Naive B cell (primary cell): ENCODE results near the gene CHCHD1. TPM values are rescaled to one million over a fixed set of nuclear protein-coding genes. Genes with fewer than 3 reads are reported as not detected.
A peak's percentile ranks its signal among the peaks of the same experiment; 100 is the strongest.
"Not testable (repeated sequence)": the region's sequence is repeated elsewhere in the genome, so short reads cannot be mapped to it uniquely, and the experiment has no call there.

Source experiments
- ATAC-seq, 2 donors: fragments of 150-1000 bp; cut with Tn5 transposase; 2 replicates each; pipeline ENCODE4 v1.10.0; 2021; ENCODE audit warnings: low read depth in 2 of 2, mild to moderate bottlenecking in 2 of 2, moderate library complexity in 2 of 2
- DNase-seq: peaks from one replicate; pipeline ENCODE4 v3.0.0; 2022
- H3K27ac Mint-ChIP-seq, 6 donors: one replicate each; pipeline ENCODE4 v1.8.0; 2020 to 2022; ENCODE audit warnings: mild to moderate bottlenecking in 6 of 6, mixed read lengths in 6 of 6, moderate library complexity in 5 of 6, inconsistent platforms in 2 of 6
- H3K27me3 Mint-ChIP-seq, 3 donors: one replicate each; pipeline ENCODE4 v1.8.0; 2021 to 2022; ENCODE audit warnings: mixed read lengths in 3 of 3, mild to moderate bottlenecking in 1 of 3
- H3K36me3 Mint-ChIP-seq, 2 donors: one replicate each; pipeline ENCODE4 v1.8.0; 2020 to 2022; ENCODE audit warnings: mixed read lengths in 2 of 2, inconsistent platforms in 1 of 2, mild to moderate bottlenecking in 1 of 2
- H3K4me1 Mint-ChIP-seq, 3 donors: one replicate each; pipeline ENCODE4 v1.8.0; 2020 to 2022; ENCODE audit warnings: mixed read lengths in 3 of 3, inconsistent platforms in 1 of 3, mild to moderate bottlenecking in 1 of 3, moderate library complexity in 1 of 3
- H3K4me3 Mint-ChIP-seq, 8 donors: one replicate each; pipeline ENCODE4 v1.8.0; 2020 to 2022; ENCODE audit warnings: mild to moderate bottlenecking in 8 of 8, mixed read lengths in 8 of 8, moderate library complexity in 8 of 8, inconsistent platforms in 2 of 8
- H3K9me3 Mint-ChIP-seq, 7 donors: one replicate each; pipeline ENCODE4 v1.8.0; 2020 to 2022; ENCODE audit warnings: mixed read lengths in 7 of 7, mild to moderate bottlenecking in 5 of 7, inconsistent platforms in 2 of 7, moderate library complexity in 1 of 7
- polyA plus RNA-seq, 6 donors: library from polyadenylated mRNA; unstranded; fragments of 300-500 nt; fragmentation: Illumina TruSeq; gene quantifications; one replicate each; pipeline ENCODE4 v1.2.3, GENCODE V29; 2021; ENCODE audit warnings: low read depth in 6 of 6

Gene CHCHD1
- polyA plus RNA-seq, 6 donors from 2014 or later, result 17.6 to 54.5 (median 39.6) TPM

GRCh38 chr10:73828161-73828560, 46.3 kb downstream of the CHCHD1 start:
- no peak for ATAC-seq
- Mint-ChIP-seq H3K4me3 (no peak overlapping the region), H3K4me1 (no peaks in the 10 kb centered on the region), H3K27ac (peak overlapping the region in 1 of 6 donors; percentile 14), H3K9me3 (no peaks in the 10 kb centered on the region), H3K27me3 (no peaks in the 10 kb centered on the region), H3K36me3 (peaks cover 0 to 5% of the 10 kb centered on the region in 2 donors)
- DNase-seq, result no peak

DNA sequence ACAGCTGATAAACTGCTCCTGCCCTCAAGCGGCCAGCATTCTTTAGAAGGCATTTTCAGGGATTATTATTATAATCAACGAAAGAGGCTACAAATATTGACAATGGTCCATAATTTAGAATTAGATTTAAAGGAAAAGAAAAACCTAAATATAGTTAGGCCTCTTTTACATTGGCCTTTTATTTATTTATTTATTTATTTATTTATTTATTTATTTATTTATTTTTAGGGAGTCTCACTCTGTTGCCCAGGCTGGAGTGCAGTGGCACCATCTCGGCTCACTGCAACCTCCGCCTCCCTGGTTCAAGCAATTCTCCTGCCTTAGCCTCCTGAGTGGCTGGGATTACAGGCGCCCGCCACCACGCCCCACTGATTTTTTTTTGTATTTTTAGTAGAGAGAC, 47.2 kb downstream of the CHCHD1 start:
- H3K4me3 Mint-ChIP-seq, H3K27ac Mint-ChIP-seq, ATAC-seq, H3K4me1 Mint-ChIP-seq, H3K27me3 Mint-ChIP-seq, H3K9me3 Mint-ChIP-seq, DNase-seq, H3K36me3 Mint-ChIP-seq: not testable (repeated sequence)

Other genes with a start within 250 kb of the CHCHD1 start
- 1 to 10 TPM in 2 of 6 donors, under 1 TPM in 3, not detected in 1; 0.90 to 2.3 (median 1.00) TPM for gene USP54, start 190.7 kb upstream of the CHCHD1 start, polyA plus RNA-seq
- not detected for gene MYOZ1, start 140.6 kb upstream of the CHCHD1 start, polyA plus RNA-seq
- gene SYNPO2L, start 126.0 kb upstream of the CHCHD1 start, polyA plus RNA-seq, result not detected
- gene AGAP5, start 83.9 kb upstream of the CHCHD1 start, polyA plus RNA-seq, result under 1 TPM in 1 of 6 donors, not detected in 5; 0.35 TPM
- gene SEC24C, start 37.7 kb upstream of the CHCHD1 start, polyA plus RNA-seq, result 10 to 100 TPM; 20.3 to 39.4 (median 28.2) TPM
- gene ZSWIM8, start 3.6 kb downstream of the CHCHD1 start, polyA plus RNA-seq, result 10 to 100 TPM in 5 of 6 donors, 1 to 10 TPM in 1; 4.3 to 21.7 (median 15.8) TPM
- 10 to 100 TPM in 5 of 6 donors, 1 to 10 TPM in 1; 6.2 to 29.8 (median 16.4) TPM for gene NDST2, start 29.6 kb downstream of the CHCHD1 start, polyA plus RNA-seq
- gene CAMK2G, start 92.5 kb downstream of the CHCHD1 start, polyA plus RNA-seq, result 1 to 10 TPM; 1.7 to 5.1 (median 3.6) TPM
- gene PLAU, start 129.1 kb downstream of the CHCHD1 start, polyA plus RNA-seq, result under 1 TPM in 1 of 6 donors, not detected in 5; 0.12 TPM
- 10 to 100 TPM; 17.1 to 27.6 (median 25.2) TPM for gene VCL, start 216.1 kb downstream of the CHCHD1 start, polyA plus RNA-seq